ENCODE results near the gene AQP9. TPM values are rescaled to one million over a fixed set of nuclear protein-coding genes. Genes with fewer than 3 reads are reported as not detected.

Gene AQP9
- total RNA-seq, 1 donor from 2014 or later, result not detected

- Histone ChIP-seq H3K36me3 (no peaks in the 10 kb centered on the region), H3K9ac (no peak overlapping the region), H4K20me1 (ENCODE audit: low read depth) (no peaks in the 10 kb centered on the region), H2AFZ (replicated peaks) (no peak overlapping the region), H3K4me2 (no peak overlapping the region), H3K27me3 (no peaks in the 10 kb centered on the region), H3K4me3 (no peak overlapping the region), H3F3A (ENCODE audit: low read depth) (peaks cover 9% of the 10 kb centered on the region), H3K4me1 (peaks cover 7% of the 10 kb centered on the region), H3K27ac (no peak overlapping the region), H3K79me2 (ENCODE audit: low read depth) (no peaks in the 10 kb centered on the region), H3K9me3 (ENCODE audit: low read depth) (no peaks in the 10 kb centered on the region)
- no peak for TF ChIP-seq EZH2phosphoT487 (IDR thresholded peaks at IDR 0.05)
- no peak for TF ChIP-seq CTCF (IDR thresholded peaks at IDR 0.05)
- H3K27ac Mint-ChIP-seq, result no peak overlapping the region
- no peak overlapping the region for H3K4me3 Mint-ChIP-seq
- no peak for DNase-seq (ENCODE audit: low spot score)
- no peaks in the 10 kb centered on the region for H3K9me3 Mint-ChIP-seq
- H3K27me3 Mint-ChIP-seq (ENCODE audit: insufficient read depth, low read depth), result no peaks in the 10 kb centered on the region
- H3K4me1 Mint-ChIP-seq, result peaks cover 10% of the 10 kb centered on the region
- no peaks in the 10 kb centered on the region for H3K36me3 Mint-ChIP-seq
These were observed 26.7 kb downstream of the AQP9 start for GRCh38 chr15:58164926-58165325.

GRCh38 chr15:58165661-58166060 is 27.5 kb downstream of the AQP9 start:
- Mint-ChIP-seq H3K4me1 (peaks cover 10% of the 10 kb centered on the region), H3K36me3 (no peaks in the 10 kb centered on the region), H3K27ac (no peak overlapping the region), H3K4me3 (no peak overlapping the region), H3K9me3 (no peaks in the 10 kb centered on the region), H3K27me3 (ENCODE audit: insufficient read depth, low read depth) (no peaks in the 10 kb centered on the region)
- Histone ChIP-seq H3K9me3 (ENCODE audit: low read depth) (no peaks in the 10 kb centered on the region), H2AFZ (replicated peaks) (no peak overlapping the region), H3K4me1 (peaks cover 7% of the 10 kb centered on the region), H3K36me3 (no peaks in the 10 kb centered on the region), H3K4me3 (no peak overlapping the region), H3K79me2 (ENCODE audit: low read depth) (no peaks in the 10 kb centered on the region), H3K4me2 (no peak overlapping the region), H4K20me1 (ENCODE audit: low read depth) (no peaks in the 10 kb centered on the region), H3F3A (ENCODE audit: low read depth) (peaks cover 9% of the 10 kb centered on the region), H3K9ac (no peak overlapping the region), H3K27me3 (no peaks in the 10 kb centered on the region), H3K27ac (no peak overlapping the region)
- TF ChIP-seq EZH2 (IDR thresholded peaks at IDR 0.05) (no peak), CTCF (IDR thresholded peaks at IDR 0.05) (no peak), EZH2phosphoT487 (IDR thresholded peaks at IDR 0.05) (no peak)
- no peak for DNase-seq (ENCODE audit: low spot score)

- H3K27ac ChIP-seq, result peak overlapping the region; percentile 9
- H3F3A ChIP-seq (ENCODE audit: low read depth), result peaks cover 9% of the 10 kb centered on the region
- no peak overlapping the region for H2AFZ ChIP-seq (replicated peaks)
- Mint-ChIP-seq H3K36me3 (no peaks in the 10 kb centered on the region), H3K27ac (no peak overlapping the region), H3K27me3 (ENCODE audit: insufficient read depth, low read depth) (no peaks in the 10 kb centered on the region), H3K4me3 (no peak overlapping the region), H3K9me3 (no peaks in the 10 kb centered on the region), H3K4me1 (peaks cover 10% of the 10 kb centered on the region)
- H4K20me1 ChIP-seq (ENCODE audit: low read depth), result no peaks in the 10 kb centered on the region
- H3K4me2 ChIP-seq, result peak overlapping the region; percentile 4
- no peak overlapping the region for H3K4me3 ChIP-seq
- no peaks in the 10 kb centered on the region for H3K27me3 ChIP-seq
- no peak overlapping the region for H3K9ac ChIP-seq
- no peaks in the 10 kb centered on the region for H3K36me3 ChIP-seq
- peaks cover 17% of the 10 kb centered on the region for H3K4me1 ChIP-seq
- H3K79me2 ChIP-seq (ENCODE audit: low read depth), result no peaks in the 10 kb centered on the region
- TF ChIP-seq EZH2 (IDR thresholded peaks at IDR 0.05) (no peak), CTCF (IDR thresholded peaks at IDR 0.05) (no peak), EZH2phosphoT487 (IDR thresholded peaks at IDR 0.05) (no peak)
- DNase-seq (ENCODE audit: low spot score), result peak; percentile 49
- no peaks in the 10 kb centered on the region for H3K9me3 ChIP-seq (ENCODE audit: low read depth)
These were observed 29.0 kb downstream of the AQP9 start for GRCh38 chr15:58167095-58167691.
